ENCODE results near the gene S100PBP.

The S100PBP gene

GRCh38 chr1:32871364-32872191, 54.1 kb downstream of the S100PBP start:
- Histone ChIP-seq H3K36me3 (ENCODE audit: insufficient read depth, low read length) (no peaks in the 10 kb centered on the region), H3K4me3 (ENCODE audit: low read length) (peak overlapping the region; percentile 40), H3K27me3 (ENCODE audit: insufficient read depth, low read length) (no peaks in the 10 kb centered on the region), H3K4me1 (ENCODE audit: insufficient read depth, low read length) (peaks cover 25% of the 10 kb centered on the region), H2AFZ (ENCODE audit: low read depth, low read length) (peak overlapping the region; percentile 30), H3K9me3 (ENCODE audit: low read length) (no peaks in the 10 kb centered on the region)

- Histone ChIP-seq H2AFZ (ENCODE audit: low read depth, low read length) (no peak overlapping the region), H3K4me3 (ENCODE audit: low read length) (peak overlapping the region; percentile 40), H3K9me3 (ENCODE audit: low read length) (no peaks in the 10 kb centered on the region), H3K27me3 (ENCODE audit: insufficient read depth, low read length) (no peaks in the 10 kb centered on the region), H3K36me3 (ENCODE audit: insufficient read depth, low read length) (no peaks in the 10 kb centered on the region), H3K4me1 (ENCODE audit: insufficient read depth, low read length) (peaks cover 25% of the 10 kb centered on the region)
Measured at GRCh38 chr1:32872192-32872460, 54.7 kb downstream of the S100PBP start.

GRCh38 chr1:32873484-32873883, 56.0 kb downstream of the S100PBP start:
- Histone ChIP-seq H3K36me3 (ENCODE audit: insufficient read depth, low read length) (no peaks in the 10 kb centered on the region), H3K4me1 (ENCODE audit: insufficient read depth, low read length) (peaks cover 28% of the 10 kb centered on the region), H3K27me3 (ENCODE audit: insufficient read depth, low read length) (no peaks in the 10 kb centered on the region), H2AFZ (ENCODE audit: low read depth, low read length) (no peak overlapping the region), H3K9me3 (ENCODE audit: low read length) (no peaks in the 10 kb centered on the region), H3K4me3 (ENCODE audit: low read length) (no peak overlapping the region)

- H3K4me1 ChIP-seq (ENCODE audit: insufficient read depth, low read length) = peaks cover 22% of the 10 kb centered on the region
- H3K9me3 ChIP-seq (ENCODE audit: low read length) = no peaks in the 10 kb centered on the region
- H3K4me3 ChIP-seq (ENCODE audit: low read length) = no peak overlapping the region
- no peaks in the 10 kb centered on the region for H3K36me3 ChIP-seq (ENCODE audit: insufficient read depth, low read length)
- H2AFZ ChIP-seq (ENCODE audit: low read depth, low read length) = no peak overlapping the region
- no peaks in the 10 kb centered on the region for H3K27me3 ChIP-seq (ENCODE audit: insufficient read depth, low read length)
Measured at GRCh38 chr1:32874860-32875752, 57.7 kb downstream of the S100PBP start.

GRCh38 chr1:32876341-32877210, 59.1 kb downstream of the S100PBP start:
- Histone ChIP-seq H2AFZ (ENCODE audit: low read depth, low read length) (no peak overlapping the region), H3K9me3 (ENCODE audit: low read length) (no peaks in the 10 kb centered on the region), H3K4me3 (ENCODE audit: low read length) (no peak overlapping the region), H3K4me1 (ENCODE audit: insufficient read depth, low read length) (peaks cover 14% of the 10 kb centered on the region), H3K36me3 (ENCODE audit: insufficient read depth, low read length) (no peaks in the 10 kb centered on the region), H3K27me3 (ENCODE audit: insufficient read depth, low read length) (no peaks in the 10 kb centered on the region)

DNA sequence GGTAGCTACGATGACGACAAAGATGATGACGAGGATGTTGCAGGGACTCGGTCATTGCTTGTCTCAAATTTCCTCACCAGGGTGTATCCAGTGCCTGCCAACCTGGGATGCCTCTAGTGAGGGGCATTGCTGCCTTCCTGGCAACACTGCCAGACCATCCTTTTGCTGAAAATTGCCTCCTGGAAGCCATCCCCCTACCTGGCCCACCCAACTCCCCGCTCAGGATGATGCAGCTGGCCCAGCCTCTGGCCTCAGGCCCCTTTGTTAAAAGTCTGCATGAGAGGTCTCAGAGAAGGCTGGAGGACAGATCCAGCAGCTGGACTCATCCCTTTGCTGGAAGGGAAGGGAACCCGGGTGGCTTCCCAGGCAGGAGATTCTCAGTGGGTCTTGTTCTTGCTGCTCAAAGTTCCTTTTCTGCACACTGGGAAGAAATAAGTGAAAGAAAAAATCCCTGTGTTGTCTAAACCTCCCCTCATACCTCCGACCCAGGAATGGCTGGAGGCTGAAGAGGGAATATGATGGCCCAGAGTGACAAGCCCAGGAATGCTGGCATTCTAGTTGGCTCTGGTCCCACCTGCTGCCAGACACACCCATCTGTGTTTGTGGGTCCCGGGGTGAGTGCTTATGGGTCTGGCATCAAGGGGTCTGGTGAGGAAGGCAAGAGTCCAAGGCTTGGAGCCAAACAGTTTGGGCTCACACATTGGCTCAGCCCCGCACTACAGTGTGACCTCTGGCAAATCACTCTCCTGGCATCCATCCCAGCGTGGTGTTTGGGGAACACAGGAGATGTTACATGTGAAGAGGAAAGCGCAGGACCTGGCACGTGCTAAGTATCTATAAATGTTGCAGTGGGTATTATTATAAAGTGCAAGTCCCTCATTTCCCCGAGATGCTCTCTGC, 60.0 kb downstream of the S100PBP start:
- Histone ChIP-seq H2AFZ (ENCODE audit: low read depth, low read length) (no peak overlapping the region), H3K9me3 (ENCODE audit: low read length) (no peaks in the 10 kb centered on the region), H3K4me1 (ENCODE audit: insufficient read depth, low read length) (peaks cover 10% of the 10 kb centered on the region), H3K36me3 (ENCODE audit: insufficient read depth, low read length) (no peaks in the 10 kb centered on the region), H3K27me3 (ENCODE audit: insufficient read depth, low read length) (no peaks in the 10 kb centered on the region), H3K4me3 (ENCODE audit: low read length) (no peak overlapping the region)

- no peak overlapping the region for H2AFZ ChIP-seq (ENCODE audit: low read depth, low read length)
- no peak overlapping the region for H3K4me3 ChIP-seq (ENCODE audit: low read length)
- no peaks in the 10 kb centered on the region for H3K27me3 ChIP-seq (ENCODE audit: insufficient read depth, low read length)
- H3K4me1 ChIP-seq (ENCODE audit: insufficient read depth, low read length) = peaks cover 10% of the 10 kb centered on the region
- H3K36me3 ChIP-seq (ENCODE audit: insufficient read depth, low read length) = no peaks in the 10 kb centered on the region
- no peaks in the 10 kb centered on the region for H3K9me3 ChIP-seq (ENCODE audit: low read length)
Measured at GRCh38 chr1:32878183-32878582, 60.7 kb downstream of the S100PBP start.

DNA sequence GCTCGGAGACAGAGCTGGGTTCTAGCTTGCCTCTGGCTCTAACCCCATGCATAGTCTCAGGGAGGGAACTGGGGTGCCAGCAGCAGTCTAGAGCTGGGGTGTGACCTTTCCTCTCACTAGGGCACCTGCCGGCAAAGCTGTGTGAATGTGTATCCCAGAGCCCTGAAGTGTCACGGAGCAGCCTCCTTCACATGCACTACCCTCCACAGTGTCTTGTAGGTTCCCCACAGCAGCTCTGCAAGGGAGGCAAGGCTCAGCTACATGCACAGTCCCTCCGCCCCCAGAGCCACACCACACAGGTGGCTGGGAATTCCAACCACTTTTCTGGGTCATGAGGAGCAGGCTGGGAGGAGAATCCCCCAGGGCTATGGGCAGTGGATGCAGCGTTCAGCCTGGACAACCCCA, 61.2 kb downstream of the S100PBP start:
- Histone ChIP-seq H3K4me1 (ENCODE audit: insufficient read depth, low read length) (peaks cover 10% of the 10 kb centered on the region), H3K27me3 (ENCODE audit: insufficient read depth, low read length) (no peaks in the 10 kb centered on the region), H2AFZ (ENCODE audit: low read depth, low read length) (no peak overlapping the region), H3K9me3 (ENCODE audit: low read length) (no peaks in the 10 kb centered on the region), H3K4me3 (ENCODE audit: low read length) (no peak overlapping the region), H3K36me3 (ENCODE audit: insufficient read depth, low read length) (no peaks in the 10 kb centered on the region)

GRCh38 chr1:32881291-32881690, 63.8 kb downstream of the S100PBP start:
- Histone ChIP-seq H3K4me3 (ENCODE audit: low read length) (no peak overlapping the region), H3K27me3 (ENCODE audit: insufficient read depth, low read length) (peaks cover 21% of the 10 kb centered on the region), H3K9me3 (ENCODE audit: low read length) (no peaks in the 10 kb centered on the region), H3K4me1 (ENCODE audit: insufficient read depth, low read length) (peaks cover 9% of the 10 kb centered on the region), H2AFZ (ENCODE audit: low read depth, low read length) (no peak overlapping the region), H3K36me3 (ENCODE audit: insufficient read depth, low read length) (no peaks in the 10 kb centered on the region)

DNA sequence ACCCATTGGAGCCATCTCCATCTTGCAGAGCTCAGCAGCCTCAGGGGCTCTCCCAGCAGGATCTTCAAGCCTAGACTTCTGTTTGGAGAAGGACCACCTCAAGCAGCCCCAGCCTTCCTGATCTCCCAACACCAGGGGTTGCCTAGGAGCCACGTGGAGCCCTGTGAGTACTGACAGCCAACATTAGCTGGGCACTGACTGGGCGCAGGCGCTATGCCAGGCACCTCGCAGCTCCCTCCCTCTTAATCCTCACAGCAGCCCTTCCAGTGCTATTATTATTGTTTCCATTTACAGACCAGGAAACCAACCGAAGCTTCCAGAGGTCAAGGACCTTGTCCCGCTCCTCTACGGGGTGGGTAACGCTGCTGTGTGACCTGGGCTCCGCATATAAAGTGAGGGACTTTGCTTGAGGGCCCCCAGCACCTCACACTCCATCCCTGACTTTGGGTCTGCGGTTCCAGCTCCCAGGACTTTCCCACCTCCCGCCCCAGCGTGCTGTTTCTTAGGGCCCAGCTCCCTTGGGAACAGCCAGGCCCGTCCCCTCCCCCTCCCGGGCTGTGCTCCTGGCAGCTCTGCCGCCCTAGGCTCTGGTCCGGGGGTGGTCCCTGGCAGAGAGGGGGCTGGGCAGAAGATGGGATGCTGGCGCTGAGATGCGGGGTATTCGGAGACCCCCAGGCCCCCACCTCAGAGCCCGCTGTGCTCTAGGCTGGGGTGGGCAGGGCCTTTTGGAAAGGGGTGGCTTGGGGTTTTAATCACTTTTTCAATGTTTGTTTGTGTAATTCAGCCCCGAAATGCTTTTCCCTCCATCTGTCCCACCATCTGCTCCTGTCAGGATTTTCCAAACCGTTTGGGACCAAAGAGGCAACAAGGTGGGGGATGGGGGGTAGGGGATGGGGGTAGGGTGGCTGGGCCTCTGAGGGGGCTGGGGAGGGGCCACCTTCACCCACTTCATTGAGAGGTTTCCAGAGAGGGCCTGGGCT, 64.7 kb downstream of the S100PBP start:
- H3K27me3 ChIP-seq (ENCODE audit: insufficient read depth, low read length) = peaks cover 28% of the 10 kb centered on the region
- H3K4me1 ChIP-seq (ENCODE audit: insufficient read depth, low read length) = peaks cover 6% of the 10 kb centered on the region
- no peaks in the 10 kb centered on the region for H3K9me3 ChIP-seq (ENCODE audit: low read length)
- no peaks in the 10 kb centered on the region for H3K36me3 ChIP-seq (ENCODE audit: insufficient read depth, low read length)
- H2AFZ ChIP-seq (ENCODE audit: low read depth, low read length) = no peak overlapping the region
- no peak overlapping the region for H3K4me3 ChIP-seq (ENCODE audit: low read length)

GRCh38 chr1:32883338-32884031, 66.0 kb downstream of the S100PBP start:
- peaks cover 3% of the 10 kb centered on the region for H3K4me1 ChIP-seq (ENCODE audit: insufficient read depth, low read length)
- H3K27me3 ChIP-seq (ENCODE audit: insufficient read depth, low read length) = peaks cover 35% of the 10 kb centered on the region
- no peaks in the 10 kb centered on the region for H3K9me3 ChIP-seq (ENCODE audit: low read length)
- H2AFZ ChIP-seq (ENCODE audit: low read depth, low read length) = no peak overlapping the region
- H3K4me3 ChIP-seq (ENCODE audit: low read length) = no peak overlapping the region
- no peaks in the 10 kb centered on the region for H3K36me3 ChIP-seq (ENCODE audit: insufficient read depth, low read length)
